SH-SY5Y (cell line): ENCODE data around the gene MCM8.

Experiments used
- GATA2 ChIP-seq: IDR thresholded peaks from 2 replicates; pipeline ENCODE4 v1.6.1; 2011; ENCODE audit warnings: mild to moderate bottlenecking, low read depth, low read length
- GATA3 ChIP-seq: IDR thresholded peaks from 2 replicates; pipeline ENCODE4 v1.6.1; 2011; ENCODE audit warnings: low read depth, mild to moderate bottlenecking, low read length, moderate library complexity

DNA sequence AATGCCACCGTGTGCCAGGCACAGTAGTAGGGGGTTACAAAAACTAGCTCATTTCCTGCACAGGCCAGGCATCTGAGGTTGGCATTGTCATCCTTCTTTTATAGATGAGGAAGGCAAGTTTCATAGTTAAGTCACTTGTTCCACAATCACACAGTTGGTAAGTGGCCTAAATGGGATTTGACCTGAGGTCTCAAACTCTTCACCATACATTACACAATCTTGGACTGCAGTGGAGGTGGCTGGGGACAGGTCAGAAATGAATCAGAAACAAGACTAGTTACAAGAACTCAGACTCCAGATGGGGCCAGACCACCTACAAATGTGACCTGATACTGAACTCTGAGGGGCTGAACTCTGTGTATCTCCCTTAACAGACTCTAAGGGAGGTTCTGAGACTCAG lies 49.5 kb upstream of the MCM8 start:
- TF ChIP-seq GATA3: no peak
- no peak for TF ChIP-seq GATA2
